GM21390 (cell line): Measurements from ENCODE around the gene ITGA11.

Source experiments
- ATAC-seq: cut with Tn5 transposase; IDR thresholded peaks from one replicate; pipeline ENCODE4 v1.9.1; 2021; ENCODE audit not compliant: unreplicated experiment

ITGA11 gene

DNA sequence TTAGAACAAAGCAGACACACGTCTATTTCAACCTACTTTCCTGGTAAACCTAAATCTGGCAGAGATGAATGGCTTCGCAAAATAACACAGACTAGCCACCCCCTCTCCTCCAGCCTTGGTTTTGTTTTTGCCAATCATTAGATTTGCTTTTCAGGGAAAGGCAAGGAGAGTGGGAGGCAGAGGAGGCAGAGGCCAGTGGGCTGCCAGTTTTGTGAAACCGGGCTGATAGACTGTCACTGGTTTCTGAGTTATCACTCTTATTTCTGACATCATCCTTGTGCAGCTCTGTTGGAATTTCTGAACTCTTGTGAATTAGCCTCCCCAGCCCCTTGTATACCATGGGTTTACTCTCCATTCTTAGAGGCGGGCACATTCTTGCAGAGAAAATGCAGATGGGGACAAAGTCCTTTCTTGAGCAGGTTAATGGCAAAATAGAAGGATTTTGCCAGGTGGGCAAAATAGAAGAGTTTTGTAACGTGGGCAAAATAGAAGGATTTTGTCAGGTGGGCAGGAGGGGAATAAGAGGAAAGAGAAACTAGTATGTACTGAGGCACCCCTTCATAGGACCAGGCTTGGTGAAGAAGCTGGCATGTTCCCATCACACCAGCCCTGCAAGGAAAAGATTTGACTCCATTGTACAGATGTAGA, 157.6 kb downstream of the ITGA11 start:
- no peak for ATAC-seq

DNA sequence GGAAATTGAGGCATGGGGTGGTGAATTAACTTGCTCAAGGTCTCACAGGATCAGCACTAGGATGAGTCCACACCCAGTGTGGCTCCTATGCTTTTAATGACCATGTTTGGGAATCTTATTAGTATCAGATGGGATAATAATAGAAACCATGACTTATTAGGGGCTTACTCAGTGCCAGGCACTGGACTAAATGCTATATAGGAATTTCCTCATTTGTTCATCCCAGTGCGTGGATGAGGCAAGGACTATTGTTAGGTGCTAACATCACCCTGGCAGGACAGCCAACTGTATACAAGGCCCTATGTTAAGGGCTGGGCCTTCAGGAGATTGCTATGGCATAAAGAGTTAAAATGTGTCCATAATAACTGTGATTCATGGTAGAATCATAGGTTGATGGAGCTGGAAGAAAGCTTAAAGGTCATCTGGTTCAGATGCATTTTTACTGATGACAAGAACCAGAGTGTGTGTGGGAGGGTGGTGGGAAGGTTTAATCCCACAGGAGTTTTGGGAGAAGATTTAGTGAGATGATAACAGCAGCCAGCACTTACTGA, 159.2 kb downstream of the ITGA11 start:
- ATAC-seq = no peak

- ATAC-seq = no peak
Measured at GRCh38 chr15:68271854-68272471, 160.0 kb downstream of the ITGA11 start.

GRCh38 chr15:68268405-68268804, 163.6 kb downstream of the ITGA11 start:
- no peak for ATAC-seq

DNA sequence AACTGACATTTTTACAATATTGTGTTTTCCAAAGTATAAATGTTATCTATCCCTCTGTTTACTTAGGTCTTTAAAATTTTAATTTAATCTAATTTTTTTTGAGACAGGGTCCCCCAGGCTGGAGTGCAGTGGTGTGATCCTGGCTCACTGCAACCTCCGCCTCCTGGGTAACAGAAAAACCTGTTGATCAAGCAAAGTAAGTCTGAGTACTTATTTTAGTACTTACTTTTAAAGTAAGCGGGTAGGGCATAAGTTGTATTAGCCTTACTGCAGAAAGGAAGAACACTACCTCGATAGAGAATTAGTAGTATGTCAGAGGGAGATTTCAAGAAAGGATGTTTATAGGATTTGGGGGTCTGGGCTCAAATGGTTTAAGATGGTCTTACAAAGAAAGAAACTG, 166.3 kb downstream of the ITGA11 start:
- no peak for ATAC-seq

- no peak for ATAC-seq
Measured at GRCh38 chr15:68265081-68265480, 166.9 kb downstream of the ITGA11 start.

DNA sequence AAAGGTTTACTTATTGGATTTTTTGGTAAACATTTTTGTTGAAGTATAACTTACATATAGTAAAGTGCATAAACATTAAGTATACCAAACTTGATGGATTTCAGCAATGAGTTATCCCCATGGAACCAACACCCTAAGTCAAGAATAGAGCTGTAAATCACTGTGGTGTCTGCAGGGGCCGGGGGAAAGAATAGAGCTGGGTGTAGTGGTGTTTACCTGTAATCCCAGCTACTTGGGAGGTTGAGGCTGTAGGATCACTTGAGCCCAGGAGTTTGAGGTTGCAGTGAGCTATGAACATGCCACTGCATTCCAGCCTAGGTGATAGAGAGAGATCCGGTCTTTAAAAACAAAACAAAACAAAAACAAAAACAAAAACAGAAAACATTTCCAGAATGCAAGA, 167.7 kb downstream of the ITGA11 start:
- no peak for ATAC-seq

DNA sequence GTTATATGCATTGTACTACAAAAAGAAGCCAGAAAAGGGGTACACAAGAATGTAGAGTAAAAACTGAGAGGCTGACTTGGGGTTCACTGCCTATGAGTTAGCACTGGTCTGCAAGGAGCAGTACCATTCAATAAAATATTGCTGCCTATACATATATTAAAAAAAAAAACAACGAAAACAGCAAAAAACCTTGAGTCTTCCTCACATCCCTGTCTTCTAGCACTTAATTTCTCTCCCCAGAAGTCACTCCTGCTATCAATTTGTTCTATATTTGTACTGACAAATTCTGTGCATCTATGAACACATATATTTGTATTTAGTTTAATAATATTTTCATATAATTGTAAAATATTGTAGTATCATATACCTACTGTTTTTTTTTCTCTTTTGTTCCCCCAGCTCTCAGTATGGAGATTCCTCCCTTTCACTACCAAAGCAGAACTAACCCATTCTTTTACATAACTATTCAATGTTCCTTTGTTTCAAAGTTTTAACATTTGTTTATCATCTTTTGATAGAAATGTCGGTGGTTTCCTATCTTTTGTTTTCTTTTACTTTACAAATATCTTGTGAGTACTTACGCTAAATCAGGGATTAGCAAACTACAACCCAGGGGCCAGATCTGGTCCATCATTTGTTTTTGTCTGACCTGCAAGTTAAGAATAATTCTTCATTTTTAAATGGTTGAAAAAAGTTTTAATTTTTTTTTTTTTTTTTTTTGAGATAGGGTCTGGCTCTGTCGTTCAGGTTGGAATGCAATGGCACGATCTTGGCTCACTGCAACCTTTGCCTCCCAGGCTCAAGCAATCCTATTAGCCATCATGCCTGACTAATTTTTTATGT, 169.2 kb downstream of the ITGA11 start:
- no peak for ATAC-seq

DNA sequence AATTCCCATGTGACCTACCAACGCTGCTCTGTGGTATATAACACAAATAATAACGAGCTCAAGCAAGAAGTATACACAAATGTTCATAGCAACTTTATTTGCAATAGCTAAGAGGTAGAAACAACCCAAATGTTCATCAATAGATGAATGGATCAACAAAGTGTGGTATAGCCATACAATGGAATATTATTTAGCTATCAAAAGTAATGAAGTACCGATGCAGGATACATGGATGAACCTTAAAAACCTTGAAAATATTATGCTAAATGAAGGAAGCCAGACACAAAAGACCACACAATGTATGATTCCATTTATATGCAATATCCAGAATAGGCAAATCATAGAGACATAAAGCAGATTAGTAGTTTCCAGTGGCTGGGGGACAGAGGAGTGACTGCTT, 170.0 kb downstream of the ITGA11 start:
- no peak for ATAC-seq

- ATAC-seq = no peak
Measured at GRCh38 chr15:68261241-68261640, 170.7 kb downstream of the ITGA11 start.

DNA sequence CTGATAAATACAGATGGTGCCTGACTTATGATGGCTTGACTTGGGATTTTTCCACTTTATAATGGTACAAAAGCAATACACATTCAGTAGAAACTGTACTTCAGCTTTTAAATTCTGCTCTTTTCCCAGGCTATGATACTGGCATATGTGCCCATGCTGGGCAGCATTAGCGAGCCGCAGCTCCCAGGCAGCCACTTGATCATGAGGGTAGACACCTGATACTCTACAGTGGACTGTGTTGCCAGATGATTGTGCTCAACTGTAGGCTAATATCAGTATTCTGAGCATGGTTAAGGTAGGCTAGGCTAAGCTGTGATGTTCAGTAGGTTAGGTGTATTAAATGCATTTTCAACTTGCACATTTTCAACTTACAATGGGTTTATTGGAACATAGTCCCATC, 172.1 kb downstream of the ITGA11 start:
- no peak for ATAC-seq

- ATAC-seq = no peak
Measured at GRCh38 chr15:68258692-68259091, 173.3 kb downstream of the ITGA11 start.

GRCh38 chr15:68256675-68257450, 175.1 kb downstream of the ITGA11 start:
- no peak for ATAC-seq

DNA sequence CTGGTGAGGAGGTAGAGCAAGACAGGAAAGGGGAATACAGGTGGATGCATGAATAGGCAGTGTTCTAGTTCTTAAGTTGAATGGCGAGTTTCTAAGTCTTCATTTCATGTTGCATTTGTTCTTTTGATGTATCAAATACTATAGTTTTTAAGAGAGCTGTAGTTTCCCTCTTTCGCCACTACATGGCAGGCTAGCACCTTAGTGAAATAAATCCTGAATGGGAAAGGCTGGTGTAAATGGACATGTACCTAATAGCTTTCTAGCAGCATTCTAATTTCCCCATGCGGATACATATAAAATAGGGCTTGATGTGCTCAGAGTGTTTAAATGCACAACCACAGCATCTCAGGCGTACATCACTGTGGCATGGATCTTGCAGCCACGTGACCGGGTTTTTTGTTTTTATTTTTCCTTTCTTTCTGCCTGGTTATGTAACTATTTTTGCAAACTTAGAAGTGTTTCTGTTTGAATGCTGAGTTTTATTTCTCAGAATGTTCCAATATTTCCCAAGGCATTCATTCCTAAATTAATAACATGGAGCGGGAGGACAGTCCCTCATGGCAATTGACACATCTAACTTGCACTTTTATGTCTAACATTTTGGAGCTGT, 178.9 kb downstream of the ITGA11 start:
- ATAC-seq = no peak

DNA sequence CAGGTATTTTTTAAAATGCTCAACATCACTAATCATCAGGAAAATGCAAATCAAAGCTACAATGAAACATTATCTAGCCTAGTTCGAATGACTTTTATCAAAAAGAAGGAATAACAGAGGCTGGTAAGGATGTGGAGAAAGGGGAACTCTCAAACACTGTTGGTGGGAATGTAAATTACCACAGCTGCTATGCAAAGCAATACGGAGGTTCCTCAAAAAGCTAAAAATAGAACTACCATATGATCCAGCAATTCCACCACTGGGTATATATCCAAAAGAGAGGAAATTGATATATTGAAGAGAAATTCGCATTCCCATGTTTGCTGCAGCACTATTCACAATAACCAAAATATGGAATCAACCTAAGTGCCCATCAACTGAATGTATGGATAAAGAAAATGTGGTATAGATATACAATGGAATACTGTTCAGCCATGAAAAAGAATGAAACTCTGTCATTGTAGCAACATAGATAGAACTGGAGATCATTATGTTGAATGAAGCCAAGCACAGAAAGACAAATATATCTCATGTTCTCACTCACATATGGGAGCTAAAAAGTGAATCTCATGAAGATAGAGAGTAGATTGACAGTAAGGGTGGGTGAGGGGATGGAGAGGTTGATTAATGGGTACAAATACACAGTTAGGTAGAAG, 182.8 kb downstream of the ITGA11 start:
- no peak for ATAC-seq
